SK-N-SH treated with all-trans-retinoic acid at 6 μM for 48 hours (cell line): Measurements from ENCODE around the gene PTPRG.

Source experiments
- ATAC-seq: fragments of 200-7000 bp; cut with Tn5 transposase; 3 replicates; pipeline ENCODE4 v1.9.1; 2020; ENCODE audit warnings: mild to moderate bottlenecking, moderate library complexity
- ARNTL ChIP-seq: fragments of 450-650 bp; formaldehyde crosslinking; IDR thresholded peaks from 2 replicates; pipeline ENCODE4 v1.5.0; 2020; ENCODE audit warnings: low read depth, mild to moderate bottlenecking, moderate library complexity, borderline replicate concordance
- BACH2 ChIP-seq: fragments of 250-450 bp; sonication (Bioruptor Pico); IDR thresholded peaks from 2 replicates; pipeline ENCODE4 v1.9.0; 2021; ENCODE audit warnings: mild to moderate bottlenecking, borderline replicate concordance
- CREB5 ChIP-seq: fragments of 250-450 bp; sonication (Bioruptor Pico); IDR thresholded peaks from 2 replicates; pipeline ENCODE4 v1.5.1; 2020; ENCODE audit warnings: low read depth, mild to moderate bottlenecking, moderate library complexity
- CSDC2 ChIP-seq: fragments of 250-450 bp; sonication (Bioruptor Pico); IDR thresholded peaks from 2 replicates; pipeline ENCODE4 v1.5.0; 2020; ENCODE audit warnings: mild to moderate bottlenecking, moderate library complexity
- ESRRG ChIP-seq: fragments of 250-450 bp; sonication (Bioruptor Pico); IDR thresholded peaks from 2 replicates; pipeline ENCODE4 v1.6.1; 2021; ENCODE audit warnings: mild to moderate bottlenecking
- GLIS3 ChIP-seq: fragments of 250-450 bp; sonication (Bioruptor Pico); IDR thresholded peaks from 2 replicates; pipeline ENCODE4 v1.5.0; 2020; ENCODE audit warnings: mild to moderate bottlenecking, moderate library complexity
- ISL1 ChIP-seq: fragments of 250-450 bp; sonication (Bioruptor Pico); IDR thresholded peaks from 2 replicates; pipeline ENCODE4 v2.1.2; 2022; ENCODE audit warnings: mild to moderate bottlenecking, moderate library complexity
- OSR1 ChIP-seq: fragments of 250-450 bp; sonication (Bioruptor Pico); IDR thresholded peaks from 2 replicates; pipeline ENCODE4 v1.8.0; 2022; ENCODE audit warnings: moderate library complexity, mild to moderate bottlenecking, inconsistent platforms
- PATZ1 ChIP-seq: fragments of 250-450 bp; sonication (Bioruptor Pico); IDR thresholded peaks from 2 replicates; pipeline ENCODE4 v1.8.0; 2020; ENCODE audit warnings: mild to moderate bottlenecking, moderate library complexity, borderline replicate concordance
- POU6F1 ChIP-seq: fragments of 250-450 bp; sonication (Bioruptor Pico); IDR thresholded peaks from 2 replicates; pipeline ENCODE4 v1.8.0; 2021; ENCODE audit warnings: low read depth, mild to moderate bottlenecking, moderate library complexity, borderline replicate concordance
- PPARA ChIP-seq: fragments of 250-450 bp; sonication (Bioruptor Pico); IDR thresholded peaks from 2 replicates; pipeline ENCODE4 v1.5.0; 2020; ENCODE audit warnings: mild to moderate bottlenecking, borderline replicate concordance
- RARB ChIP-seq: fragments of 250-450 bp; sonication (Bioruptor Pico); IDR thresholded peaks from 2 replicates; pipeline ENCODE4 v1.8.0; 2021; ENCODE audit warnings: mild to moderate bottlenecking, moderate library complexity
- SNAI2 ChIP-seq: fragments of 250-450 bp; sonication (Bioruptor Pico); IDR thresholded peaks from 2 replicates; pipeline ENCODE4 v1.5.0; 2020; ENCODE audit warnings: mild to moderate bottlenecking, moderate library complexity
- TCF4 ChIP-seq: fragments of 250-450 bp; sonication (Bioruptor Pico); IDR thresholded peaks from 2 replicates; pipeline ENCODE4 v1.8.0; 2021; ENCODE audit warnings: mild to moderate bottlenecking, moderate library complexity, borderline replicate concordance
- TOX ChIP-seq: fragments of 250-450 bp; sonication (Bioruptor Pico); IDR thresholded peaks from 2 replicates; pipeline ENCODE4 v1.8.0; 2021; ENCODE audit warnings: mild to moderate bottlenecking, moderate library complexity, borderline replicate concordance
- TSHZ2 ChIP-seq: fragments of 250-450 bp; sonication (Bioruptor Pico); IDR thresholded peaks from 2 replicates; pipeline ENCODE4 v1.5.0; 2020; ENCODE audit warnings: mild to moderate bottlenecking, moderate library complexity
- ZC3H10 ChIP-seq: fragments of 250-450 bp; sonication (Bioruptor Pico); IDR thresholded peaks from 2 replicates; pipeline ENCODE4 v1.5.1; 2021; ENCODE audit warnings: mild to moderate bottlenecking, moderate library complexity
- ZFP3 ChIP-seq: fragments of 250-450 bp; sonication (Bioruptor Pico); IDR thresholded peaks from 2 replicates; pipeline ENCODE4 v1.5.0; 2020; ENCODE audit warnings: mild to moderate bottlenecking, moderate library complexity
- ZFP30 ChIP-seq: fragments of 450-650 bp; formaldehyde crosslinking; IDR thresholded peaks from 2 replicates; pipeline ENCODE4 v1.5.0; 2022; ENCODE audit warnings: mild to moderate bottlenecking, moderate library complexity
- ZNF565 ChIP-seq: fragments of 450-650 bp; formaldehyde crosslinking; conservative IDR thresholded peaks from 2 replicates; pipeline ENCODE4 v1.5.0; 2020; ENCODE audit warnings: low read depth, mild to moderate bottlenecking, moderate library complexity
- ZNF70 ChIP-seq: fragments of 450-650 bp; formaldehyde crosslinking; IDR thresholded peaks from 2 replicates; pipeline ENCODE4 v1.5.0; 2020; ENCODE audit warnings: mild to moderate bottlenecking, moderate library complexity
- ZNF8 ChIP-seq: fragments of 450-650 bp; formaldehyde crosslinking; IDR thresholded peaks from 2 replicates; pipeline ENCODE4 v1.5.0; 2020; ENCODE audit warnings: mild to moderate bottlenecking, moderate library complexity

PTPRG gene

GRCh38 chr3:61597906-61598305, 36.5 kb downstream of the PTPRG start:
- no peak for ATAC-seq
- TF ChIP-seq POU6F1 (no peak), CREB5 (no peak), CSDC2 (no peak), ZNF8 (CRISPR knock-in tag) (no peak), ZNF70 (CRISPR knock-in tag) (no peak), TOX (CRISPR knock-in tag) (no peak), ARNTL (CRISPR knock-in tag) (no peak), GLIS3 (CRISPR knock-in tag) (no peak), ZFP30 (CRISPR knock-in tag) (no peak), ZC3H10 (no peak)

- TF ChIP-seq SNAI2 (no peak), TOX (CRISPR knock-in tag) (no peak), ZC3H10 (no peak), ZFP3 (CRISPR knock-in tag) (no peak), TSHZ2 (CRISPR knock-in tag) (no peak), ZNF8 (CRISPR knock-in tag) (no peak), PATZ1 (CRISPR knock-in tag) (no peak), POU6F1 (no peak), CSDC2 (no peak), PPARA (no peak), ESRRG (CRISPR knock-in tag) (no peak), ISL1 (CRISPR knock-in tag) (no peak), GLIS3 (CRISPR knock-in tag) (no peak), ZNF565 (CRISPR knock-in tag) (no peak), ZFP30 (CRISPR knock-in tag) (no peak), TCF4 (CRISPR knock-in tag) (no peak), ARNTL (CRISPR knock-in tag) (no peak)
- TF ChIP-seq, all 23 proteins: peak for 0
- no peak for ATAC-seq
Observed at GRCh38 chr3:61600195-61600594, 38.8 kb downstream of the PTPRG start.

- TF ChIP-seq TOX (CRISPR knock-in tag) (no peak), ZNF565 (CRISPR knock-in tag) (no peak), ZFP30 (CRISPR knock-in tag) (no peak), CSDC2 (no peak), ISL1 (CRISPR knock-in tag) (no peak), RARB (CRISPR knock-in tag) (no peak), PATZ1 (CRISPR knock-in tag) (no peak), OSR1 (no peak), POU6F1 (no peak), CREB5 (no peak), ZC3H10 (no peak), ZNF8 (CRISPR knock-in tag) (no peak), BACH2 (no peak), TCF4 (CRISPR knock-in tag) (no peak), GLIS3 (CRISPR knock-in tag) (no peak), ZNF70 (CRISPR knock-in tag) (no peak)
- no peak for ATAC-seq
Observed at GRCh38 chr3:61601831-61602230, 40.5 kb downstream of the PTPRG start.
